Keratinocyte (primary cell): ENCODE data around the gene ITGB3. TPM values are rescaled to one million over a fixed set of nuclear protein-coding genes. Genes with fewer than 3 reads are reported as not detected.
"Not testable (repeated sequence)": the region's sequence is repeated elsewhere in the genome, so short reads cannot be mapped to it uniquely, and the experiment has no call there.

Source experiments
- DNase-seq: peaks from one replicate; pipeline ENCODE4 v3.0.0-alpha.2; 2011; ENCODE audit warnings: low read depth, missing footprints, low spot score
- FAIRE-seq: peaks from 2 replicates; lab custom pipeline; 2011; peaks lifted over from hg19 to GRCh38; lab: Jason Lieb, UNC
- H2AFZ ChIP-seq: 2 replicates; pipeline ENCODE4 v1.6.0; 2012; ENCODE audit warnings: low read length, control low read depth, inconsistent platforms; ENCODE audit not compliant: control insufficient read depth
- H3K27ac ChIP-seq: 2 replicates; pipeline ENCODE4 v1.5.1; 2011; ENCODE audit warnings: low read length; ENCODE audit not compliant: control insufficient read depth, insufficient read depth
- H3K27me3 ChIP-seq: 3 replicates; pipeline ENCODE4 v1.6.0; 2011; ENCODE audit warnings: low read length; ENCODE audit not compliant: control insufficient read depth, insufficient read depth; ENCODE audit errors: extremely low read depth
- H3K36me3 ChIP-seq, 2 experiments: 2 replicates in 1 of 2; 3 replicates in 1 of 2; pipeline ENCODE4 v1.5.1; 2011; ENCODE audit warnings: low read length in 2 of 2, mild to moderate bottlenecking in 1 of 2; ENCODE audit not compliant: control insufficient read depth in 2 of 2, insufficient read depth in 2 of 2; ENCODE audit errors: extremely low read depth in 1 of 2
- H3K4me1 ChIP-seq: 3 replicates; pipeline ENCODE4 v1.5.1; 2011; ENCODE audit warnings: low read length; ENCODE audit not compliant: control insufficient read depth, insufficient read depth; ENCODE audit errors: extremely low read depth
- H3K4me2 ChIP-seq: 3 replicates; pipeline ENCODE4 v1.6.0; 2011; ENCODE audit warnings: low read depth, low read length; ENCODE audit not compliant: control insufficient read depth, insufficient read depth; ENCODE audit errors: extremely low read depth
- H3K4me3 ChIP-seq, 3 experiments: fragments of 200-600 bp in 1 of 3; sonication (generic) in 1 of 3; 2 replicates in 2 of 3; 3 replicates in 1 of 3; pipeline ENCODE4 v1.5.1; 2011 to 2016; ENCODE audit warnings: low read length in 3 of 3, mild to moderate bottlenecking in 3 of 3, control low read depth in 2 of 3, inconsistent platforms in 1 of 3, low read depth in 1 of 3, mixed read lengths in 1 of 3, mixed run types in 1 of 3, moderate library complexity in 1 of 3; ENCODE audit not compliant: control insufficient read depth in 2 of 3, insufficient read depth in 2 of 3; ENCODE audit errors: extremely low read depth in 1 of 3
- H3K79me2 ChIP-seq: 2 replicates; pipeline ENCODE4 v1.6.0; 2012; ENCODE audit warnings: low read length; ENCODE audit not compliant: control insufficient read depth, insufficient read depth
- H3K9ac ChIP-seq: 3 replicates; pipeline ENCODE4 v1.6.0; 2011; ENCODE audit warnings: low read length; ENCODE audit not compliant: control insufficient read depth, insufficient read depth; ENCODE audit errors: extremely low read depth
- H3K9me1 ChIP-seq: 3 replicates; pipeline ENCODE4 v1.6.0; 2011; ENCODE audit warnings: low read length; ENCODE audit not compliant: control insufficient read depth, insufficient read depth; ENCODE audit errors: extremely low read depth
- H3K9me3 ChIP-seq: 2 replicates; pipeline ENCODE4 v1.5.1; 2012; ENCODE audit warnings: low read depth, low read length; ENCODE audit not compliant: control insufficient read depth
- H4K20me1 ChIP-seq: 3 replicates; pipeline ENCODE4 v1.6.0; 2011; ENCODE audit warnings: low read length; ENCODE audit not compliant: control insufficient read depth, insufficient read depth; ENCODE audit errors: extremely low read depth
- CTCF ChIP-seq, 3 experiments: IDR thresholded peaks in 1 of 3; conservative IDR thresholded peaks in 1 of 3; optimal IDR thresholded peaks in 1 of 3; 2 replicates in 2 of 3; 3 replicates in 1 of 3; pipeline versions ENCODE3 to v1.5.1; 2011; ENCODE audit warnings: low read length in 3 of 3, mild to moderate bottlenecking in 3 of 3, moderate library complexity in 2 of 3, control low read depth in 1 of 3, inconsistent platforms in 1 of 3; ENCODE audit not compliant: insufficient read depth in 2 of 3; ENCODE audit errors: extremely low read depth in 1 of 3
- EZH2 ChIP-seq: IDR thresholded peaks from one replicate; pipeline ENCODE4 v1.6.1; 2012; ENCODE audit warnings: inconsistent platforms, mild to moderate bottlenecking, low read length, moderate library complexity
- dilution Hi-C: fragments of 300-500 bp; cut with MboI; formaldehyde crosslinking; loops from one replicate; pipeline ENCODE4 v1.7.0; 2020; ENCODE audit warnings: low sequenced_read_pairs; ENCODE audit not compliant: extremely low pct_ligation_motif_present
- polyA plus RNA-seq, 5 experiments: library from polyadenylated mRNA; depleted of rRNA in 3 of 5; stranded (reverse) in 3 of 5; stranded (forward) in 1 of 5; unstranded in 1 of 5; fragments of >200 nt; gene quantifications; 1 replicate in 1 of 5; 2 replicates in 3 of 5; 3 replicates in 1 of 5; pipeline versions ENCODE4 v1.2.1 to v1.2.3, GENCODE V29; 2011 to 2012; ENCODE audit warnings: missing spikeins in 2 of 5, low read depth in 1 of 5, low replicate concordance in 1 of 5

ITGB3 gene
- polyA plus RNA-seq, 1 donor (not counting 4 experiments of a cell fraction or from before 2014, with no cell fraction given), result not detected

- H3K9ac ChIP-seq, result no peak overlapping the region
- dilution Hi-C loops, result no loop called here
- DNase-seq (no peak), FAIRE-seq (no peak)
- no peak overlapping the region for H3K4me3 ChIP-seq
- no peaks in the 10 kb centered on the region for H3K36me3 ChIP-seq
- no peak overlapping the region for H3K4me2 ChIP-seq
- no peak overlapping the region for H3K27ac ChIP-seq
- H3K9me1 ChIP-seq, result no peaks in the 10 kb centered on the region
- peaks cover 7% of the 10 kb centered on the region for H3K4me1 ChIP-seq
- H2AFZ ChIP-seq, result no peak overlapping the region
- no peak for TF ChIP-seq EZH2
- TF ChIP-seq CTCF (optimal IDR thresholded peaks at IDR 0.05 in 1 of 3, IDR thresholded peaks at IDR 0.05 in 1 of 3, conservative IDR thresholded peaks at IDR 0.05 in 1 of 3; ENCODE audit: extremely low read depth in 1 of 3, insufficient read depth in 2 of 3, low read length in 3 of 3), result no peak
- no peaks in the 10 kb centered on the region for H3K79me2 ChIP-seq
- H4K20me1 ChIP-seq, result no peaks in the 10 kb centered on the region
- no peaks in the 10 kb centered on the region for H3K9me3 ChIP-seq
- peaks cover 17% of the 10 kb centered on the region for H3K27me3 ChIP-seq
Observed at GRCh38 chr17:47265983-47266541, 12.4 kb downstream of the ITGB3 start.

- Histone ChIP-seq H3K4me1 (peaks cover 7% of the 10 kb centered on the region), H3K36me3 (no peaks in the 10 kb centered on the region), H3K4me2 (no peak overlapping the region), H2AFZ (no peak overlapping the region), H3K27me3 (peaks cover 14% of the 10 kb centered on the region), H4K20me1 (no peaks in the 10 kb centered on the region), H3K9me1 (no peaks in the 10 kb centered on the region), H3K27ac (no peak overlapping the region), H3K4me3 (no peak overlapping the region), H3K9me3 (no peaks in the 10 kb centered on the region), H3K9ac (no peak overlapping the region), H3K79me2 (no peaks in the 10 kb centered on the region)
- TF ChIP-seq EZH2, result no peak
- no peak for FAIRE-seq
- dilution Hi-C loops, result no loop called here
- no peak for DNase-seq
Observed at GRCh38 chr17:47266782-47267181, 13.2 kb downstream of the ITGB3 start.

GRCh38 chr17:47267354-47267828 lies 13.8 kb downstream of the ITGB3 start:
- H3K79me2 ChIP-seq, result no peaks in the 10 kb centered on the region
- TF ChIP-seq CTCF (optimal IDR thresholded peaks at IDR 0.05 in 1 of 3, IDR thresholded peaks at IDR 0.05 in 1 of 3, conservative IDR thresholded peaks at IDR 0.05 in 1 of 3; ENCODE audit: extremely low read depth in 1 of 3, insufficient read depth in 2 of 3, low read length in 3 of 3), result no peak
- no peak for TF ChIP-seq EZH2
- dilution Hi-C loops, result no loop called here
- no peak overlapping the region for H3K27ac ChIP-seq
- H4K20me1 ChIP-seq, result no peaks in the 10 kb centered on the region
- peak overlapping the region; percentile 20 for H3K4me2 ChIP-seq
- no peak overlapping the region for H2AFZ ChIP-seq
- H3K9me3 ChIP-seq, result no peaks in the 10 kb centered on the region
- peaks cover 8% of the 10 kb centered on the region for H3K27me3 ChIP-seq
- no peaks in the 10 kb centered on the region for H3K36me3 ChIP-seq
- no peak overlapping the region for H3K9ac ChIP-seq
- H3K9me1 ChIP-seq, result no peaks in the 10 kb centered on the region
- peaks cover 7% of the 10 kb centered on the region for H3K4me1 ChIP-seq
- no peak for DNase-seq
- FAIRE-seq, result no peak
- no peak overlapping the region for H3K4me3 ChIP-seq

- peaks cover 13% of the 10 kb centered on the region for H3K27me3 ChIP-seq
- H3K9me3 ChIP-seq, H2AFZ ChIP-seq, H3K9ac ChIP-seq, H3K9me1 ChIP-seq, H3K4me1 ChIP-seq, H3K4me2 ChIP-seq, dilution Hi-C loops, FAIRE-seq, H3K4me3 ChIP-seq, H4K20me1 ChIP-seq, H3K36me3 ChIP-seq, H3K27ac ChIP-seq, DNase-seq, H3K79me2 ChIP-seq: not testable (repeated sequence)
Observed at GRCh38 chr17:47268964-47269363, 15.3 kb downstream of the ITGB3 start.
